ENCODE results near the gene CABLES2. TPM values are rescaled to one million over a fixed set of nuclear protein-coding genes. Genes with fewer than 3 reads are reported as not detected.

CABLES2 gene
- total and polyA plus RNA-seq, 3 experiments from 2014 or later, result 3.2 to 9.2 (median 8.6) TPM

DNA sequence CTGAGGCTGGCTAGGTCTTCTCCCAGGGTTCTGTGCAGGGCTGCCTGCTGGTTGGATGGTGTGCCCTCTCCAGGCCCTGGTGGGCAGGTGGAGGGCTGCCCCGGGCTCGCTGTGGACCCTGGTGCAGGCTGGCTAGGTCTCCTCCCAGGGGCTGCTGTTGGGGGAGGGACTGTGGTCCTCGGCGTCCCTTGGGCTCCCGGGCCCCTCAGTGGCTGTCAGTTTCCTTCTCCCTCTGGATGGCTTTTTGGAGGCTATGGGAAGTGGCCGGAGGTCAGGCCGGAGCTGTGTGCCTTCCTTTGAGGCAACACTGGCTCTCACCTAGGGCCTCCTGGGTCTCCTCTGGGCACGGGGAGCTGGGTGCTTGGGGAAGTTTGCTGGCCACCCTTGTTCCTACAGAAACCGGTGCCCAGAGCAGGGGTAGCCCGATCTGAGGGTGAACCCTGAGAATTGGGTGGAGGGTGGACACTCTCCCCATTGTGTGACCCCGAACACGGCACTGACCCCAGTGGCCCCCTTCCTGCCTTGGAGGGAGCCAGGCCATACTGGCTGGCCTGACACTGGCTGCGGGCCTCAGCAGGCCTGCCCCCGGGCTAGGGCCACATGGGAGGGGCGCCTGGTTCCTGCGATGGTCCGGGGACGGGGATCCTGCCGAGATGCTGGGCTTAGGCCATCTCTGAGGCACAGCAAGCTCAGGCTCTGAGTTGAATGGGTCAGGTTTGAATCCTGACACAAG is 3.8 kb upstream of the CABLES2 start:
- H3K9me3 ChIP-seq (ENCODE audit: low read length), result no peaks in the 10 kb centered on the region
- no peak overlapping the region for H3K27ac ChIP-seq (ENCODE audit: low read depth, low read length)
- no peaks in the 10 kb centered on the region for H3K27me3 Mint-ChIP-seq
- peaks cover 15% of the 10 kb centered on the region for H3K4me1 ChIP-seq (ENCODE audit: insufficient read depth, low read length)
- peaks cover 3 to 24% (median 8%) of the 10 kb centered on the region in 3 donors for H3K4me1 Mint-ChIP-seq
- ChIA-PET POLR2A (interaction anchor here (0.7 kb wide), 1 partner anchor 401 kb away, joined by 3 read pairs; no protein-coding TSS in a partner anchor), CTCF (interaction anchor here (1.1 to 1.5 kb wide), 2 partner anchors 14 to 23 kb away, joined by 3 to 5 read pairs; partner anchors contain the start of gene RPS21)
- H3K36me3 Mint-ChIP-seq, result no peaks in the 10 kb centered on the region
- no peaks in the 10 kb centered on the region for H3K27me3 ChIP-seq (ENCODE audit: insufficient read depth, low read length, poor library complexity, severe bottlenecking)
- no peak overlapping the region for H3K27ac Mint-ChIP-seq
- no peak overlapping the region for H3K4me3 ChIP-seq (ENCODE audit: low read length)
- H3K36me3 ChIP-seq (ENCODE audit: insufficient read depth, low read length), result no peaks in the 10 kb centered on the region
- no peak overlapping the region for H3K4me3 Mint-ChIP-seq
- DNase-seq, result no peak
- H3K9me3 Mint-ChIP-seq, result no peaks in the 10 kb centered on the region

DNA sequence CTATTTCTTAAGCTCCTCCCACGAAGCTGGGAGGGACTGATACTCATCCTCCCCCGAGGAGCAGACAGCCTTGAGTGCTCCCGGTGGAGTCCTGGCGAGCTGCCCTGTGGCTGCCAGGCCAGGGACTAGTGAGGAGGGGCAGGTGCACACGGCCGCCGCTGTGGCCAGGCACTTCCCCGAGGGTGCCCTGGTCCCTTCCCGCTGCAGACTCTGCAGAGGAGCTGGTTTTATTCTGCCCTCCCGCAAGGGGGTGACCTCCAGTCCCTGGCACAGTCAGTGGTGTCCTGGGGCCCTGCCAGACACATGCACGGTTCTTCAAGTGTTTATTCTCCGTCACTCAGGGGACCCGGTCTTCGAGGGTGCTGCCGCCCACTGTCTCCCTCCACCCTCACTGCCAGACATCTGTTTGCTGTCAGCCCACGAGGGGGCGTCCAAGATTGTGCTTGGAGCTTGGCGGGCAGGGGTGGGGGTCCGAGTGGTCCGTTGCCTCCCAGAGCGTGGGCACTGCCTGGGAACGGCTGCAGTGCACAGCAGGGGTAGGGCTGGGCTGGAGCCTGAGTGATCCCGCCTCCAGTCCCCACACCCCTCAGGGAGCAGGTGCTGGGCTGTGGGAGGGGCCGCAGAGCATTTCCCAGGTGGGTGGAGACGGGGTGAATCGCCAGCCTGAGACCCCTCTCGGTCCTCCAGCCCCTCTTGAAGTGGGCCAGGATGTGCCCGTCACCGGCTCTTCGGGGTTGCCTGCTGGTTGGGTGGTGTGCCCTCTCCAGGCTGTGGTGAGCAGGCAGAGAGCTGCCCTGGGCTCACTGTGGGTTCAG is 3.1 kb upstream of the CABLES2 start:
- peak in 2 of 5 donors; percentile 23 to 56 for DNase-seq
- no peaks in the 10 kb centered on the region for H3K9me3 Mint-ChIP-seq
- ChIA-PET POLR2A (interaction anchor here (0.7 kb wide), 1 partner anchor 401 kb away, joined by 3 read pairs; no protein-coding TSS in a partner anchor), CTCF (interaction anchor here (1.1 to 1.5 kb wide), 3 partner anchors 13 to 399 kb away, joined by 3 to 5 read pairs (median 3); partner anchors contain the start of gene RPS21)
- H3K4me3 ChIP-seq (ENCODE audit: low read length), result no peak overlapping the region
- peaks cover 23% of the 10 kb centered on the region for H3K4me1 ChIP-seq (ENCODE audit: insufficient read depth, low read length)
- H3K27me3 Mint-ChIP-seq, result no peaks in the 10 kb centered on the region
- no peaks in the 10 kb centered on the region for H3K9me3 ChIP-seq (ENCODE audit: low read length)
- peak overlapping the region in 1 of 8 donors; percentile 5 for H3K27ac Mint-ChIP-seq
- peak overlapping the region in 4 of 7 donors; percentile 29 to 83 (median 54) for H3K4me3 Mint-ChIP-seq
- no peaks in the 10 kb centered on the region for H3K36me3 Mint-ChIP-seq
- no peak overlapping the region for H3K27ac ChIP-seq (ENCODE audit: low read depth, low read length)
- H3K36me3 ChIP-seq (ENCODE audit: insufficient read depth, low read length), result no peaks in the 10 kb centered on the region
- peaks cover 11 to 32% (median 14%) of the 10 kb centered on the region in 3 donors for H3K4me1 Mint-ChIP-seq
- no peaks in the 10 kb centered on the region for H3K27me3 ChIP-seq (ENCODE audit: insufficient read depth, low read length, poor library complexity, severe bottlenecking)

- Histone ChIP-seq H3K4me3 (ENCODE audit: low read length) (no peak overlapping the region), H3K36me3 (ENCODE audit: insufficient read depth, low read length) (no peaks in the 10 kb centered on the region), H3K4me1 (ENCODE audit: insufficient read depth, low read length) (peaks cover 23% of the 10 kb centered on the region), H3K27me3 (ENCODE audit: insufficient read depth, low read length, poor library complexity, severe bottlenecking) (no peaks in the 10 kb centered on the region), H3K27ac (ENCODE audit: low read depth, low read length) (no peak overlapping the region), H3K9me3 (ENCODE audit: low read length) (no peaks in the 10 kb centered on the region)
- Mint-ChIP-seq H3K36me3 (no peaks in the 10 kb centered on the region), H3K27ac (peak overlapping the region in 1 of 8 donors; percentile 5), H3K9me3 (no peaks in the 10 kb centered on the region), H3K4me1 (peaks cover 12 to 36% (median 17%) of the 10 kb centered on the region in 3 donors), H3K4me3 (peak overlapping the region in 4 of 7 donors; percentile 5 to 65 (median 36)), H3K27me3 (no peaks in the 10 kb centered on the region)
- POLR2A ChIA-PET, result no interaction called here
- CTCF ChIA-PET, result interaction anchor here (1.1 to 1.2 kb wide), 2 partner anchors 22 to 398 kb away, joined by 3 to 5 read pairs; partner anchors contain the start of gene RPS21
- DNase-seq, result no peak
These were observed 2.2 kb upstream of the CABLES2 start for GRCh38 chr20:62409086-62409853.

GRCh38 chr20:62408640-62409039 is 1.6 kb upstream of the CABLES2 start:
- peak overlapping the region in 1 of 7 donors; percentile 51 for H3K4me3 Mint-ChIP-seq

DNA sequence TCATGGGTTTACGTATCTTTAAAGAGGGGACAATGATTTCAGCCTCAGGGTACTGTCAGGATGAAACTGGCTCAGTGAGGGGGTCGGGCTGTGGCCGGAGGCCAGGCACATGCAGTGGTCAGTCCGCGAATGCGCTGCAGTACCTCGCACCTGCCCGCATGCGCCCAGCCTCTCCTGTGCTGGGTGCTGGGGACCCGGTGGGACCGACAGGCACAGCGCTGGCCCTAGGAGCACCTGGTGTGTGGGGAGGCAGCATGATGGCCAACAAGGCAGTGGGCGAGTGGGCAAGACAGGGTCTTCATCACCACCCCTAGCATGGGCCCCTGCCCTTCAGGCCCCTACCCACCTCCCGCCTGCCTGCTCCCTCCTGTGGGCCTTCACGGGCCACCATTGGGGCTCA is 970 bp upstream of the CABLES2 start:
- H3K36me3 ChIP-seq (ENCODE audit: insufficient read depth, low read length), result no peaks in the 10 kb centered on the region
- ChIA-PET POLR2A (no interaction called here), CTCF (interaction anchor here (1.7 kb wide), 1 partner anchor 25 kb away, joined by 6 read pairs; no protein-coding TSS in a partner anchor)
- H3K4me1 Mint-ChIP-seq, result peaks cover 15 to 45% (median 20%) of the 10 kb centered on the region in 3 donors
- no peak for DNase-seq
- H3K9me3 Mint-ChIP-seq, result no peaks in the 10 kb centered on the region
- H3K27ac Mint-ChIP-seq, result peak overlapping the region in 1 of 8 donors; percentile 79
- no peaks in the 10 kb centered on the region for H3K9me3 ChIP-seq (ENCODE audit: low read length)
- H3K4me1 ChIP-seq (ENCODE audit: insufficient read depth, low read length), result peaks cover 23% of the 10 kb centered on the region
- H3K4me3 Mint-ChIP-seq, result peak overlapping the region; percentile 77 to 93 (median 83)
- H3K27me3 Mint-ChIP-seq, result no peaks in the 10 kb centered on the region
- no peaks in the 10 kb centered on the region for H3K27me3 ChIP-seq (ENCODE audit: insufficient read depth, low read length, poor library complexity, severe bottlenecking)
- peak overlapping the region; percentile 57 for H3K27ac ChIP-seq (ENCODE audit: low read depth, low read length)
- H3K4me3 ChIP-seq (ENCODE audit: low read length), result no peak overlapping the region
- H3K36me3 Mint-ChIP-seq, result peaks cover 0 to under 1% (median 0%) of the 10 kb centered on the region in 3 donors

More at GRCh38 chr20:62408640-62409039, 1.6 kb upstream of the CABLES2 start:
- Mint-ChIP-seq H3K27me3 (no peaks in the 10 kb centered on the region), H3K27ac (peak overlapping the region in 1 of 8 donors; percentile 19), H3K9me3 (no peaks in the 10 kb centered on the region), H3K36me3 (no peaks in the 10 kb centered on the region), H3K4me1 (peaks cover 15 to 41% (median 18%) of the 10 kb centered on the region in 3 donors)
- Histone ChIP-seq H3K9me3 (ENCODE audit: low read length) (no peaks in the 10 kb centered on the region), H3K4me1 (ENCODE audit: insufficient read depth, low read length) (peaks cover 23% of the 10 kb centered on the region), H3K4me3 (ENCODE audit: low read length) (no peak overlapping the region), H3K36me3 (ENCODE audit: insufficient read depth, low read length) (no peaks in the 10 kb centered on the region), H3K27ac (ENCODE audit: low read depth, low read length) (no peak overlapping the region), H3K27me3 (ENCODE audit: insufficient read depth, low read length, poor library complexity, severe bottlenecking) (no peaks in the 10 kb centered on the region)
- CTCF ChIA-PET, result interaction anchor here (1.7 kb wide), 1 partner anchor 26 kb away, joined by 6 read pairs; no protein-coding TSS in a partner anchor
- POLR2A ChIA-PET, result no interaction called here
- DNase-seq, result no peak

DNA sequence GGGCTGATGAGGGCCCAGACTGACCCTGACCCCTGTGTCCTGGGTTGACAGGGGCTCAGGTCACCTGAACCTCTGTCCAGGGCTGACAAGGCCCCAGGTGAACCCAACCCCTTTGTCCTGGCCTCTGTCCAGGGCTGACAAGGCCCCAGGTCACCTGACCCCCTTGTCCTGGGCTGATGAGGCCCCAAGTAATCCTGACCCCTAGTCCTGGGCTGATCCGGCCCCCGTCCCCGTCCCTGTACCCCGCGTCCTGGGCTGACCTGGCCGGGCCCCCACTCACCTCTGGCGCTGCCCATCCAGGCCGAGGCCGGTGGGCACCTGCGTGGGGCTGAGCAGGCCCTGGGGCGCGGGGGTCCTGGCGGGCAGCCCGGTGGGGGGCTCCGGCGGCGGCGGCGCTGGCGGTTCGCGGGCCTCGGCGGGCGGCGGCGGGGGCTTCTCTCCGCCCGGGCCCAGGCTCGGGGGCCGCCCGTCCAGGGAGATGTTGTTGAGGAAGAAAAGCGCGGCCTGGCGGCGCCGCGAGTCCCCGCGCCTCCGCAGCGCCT is 379 bp downstream of the CABLES2 start:
- Histone ChIP-seq H3K27me3 (ENCODE audit: insufficient read depth, low read length, poor library complexity, severe bottlenecking) (no peaks in the 10 kb centered on the region), H3K27ac (ENCODE audit: low read depth, low read length) (peak overlapping the region; percentile 14), H3K4me3 (ENCODE audit: low read length) (peak overlapping the region; percentile 49), H3K36me3 (ENCODE audit: insufficient read depth, low read length) (no peaks in the 10 kb centered on the region), H3K4me1 (ENCODE audit: insufficient read depth, low read length) (peaks cover 23% of the 10 kb centered on the region), H3K9me3 (ENCODE audit: low read length) (no peaks in the 10 kb centered on the region)
- ChIA-PET CTCF (no interaction called here), POLR2A (no interaction called here)
- H3K27me3 Mint-ChIP-seq, result no peaks in the 10 kb centered on the region
- peak overlapping the region; percentile 71 to 87 (median 76) for H3K4me3 Mint-ChIP-seq
- H3K36me3 Mint-ChIP-seq, result peaks cover 0 to 5% (median 0%) of the 10 kb centered on the region in 3 donors
- peak overlapping the region in 4 of 8 donors; percentile 29 to 69 (median 50) for H3K27ac Mint-ChIP-seq
- DNase-seq, result no peak
- H3K4me1 Mint-ChIP-seq, result peaks cover 15 to 46% (median 20%) of the 10 kb centered on the region in 3 donors
- H3K9me3 Mint-ChIP-seq, result no peaks in the 10 kb centered on the region

DNA sequence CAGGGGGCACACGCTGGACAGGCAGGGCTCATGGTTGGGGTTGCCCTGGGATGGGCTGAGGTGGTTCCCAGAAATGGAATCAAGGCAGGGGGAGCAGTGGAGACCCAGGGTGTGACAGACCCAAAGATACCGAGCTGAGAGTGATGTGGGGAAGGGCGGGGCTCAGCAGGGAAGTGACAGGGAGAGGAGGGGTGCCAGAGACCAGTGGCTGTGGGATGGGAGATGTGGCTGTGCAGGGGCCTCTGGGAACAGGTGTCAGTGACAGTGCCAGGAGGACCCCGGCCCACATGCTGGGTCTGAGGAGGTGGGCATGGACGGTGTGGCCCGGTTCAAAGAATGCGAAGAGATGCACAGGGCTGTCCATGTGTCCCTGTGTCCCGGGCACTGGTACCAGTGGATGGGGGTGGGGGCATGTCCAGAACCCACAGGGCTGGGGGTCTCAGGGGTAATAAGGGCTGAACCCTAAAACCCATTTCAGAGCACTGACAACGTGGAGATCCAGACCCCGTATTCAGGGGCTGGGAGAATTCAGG is 1.0 kb downstream of the CABLES2 start:
- Histone ChIP-seq H3K36me3 (ENCODE audit: insufficient read depth, low read length) (no peaks in the 10 kb centered on the region), H3K4me3 (ENCODE audit: low read length) (peak overlapping the region; percentile 49), H3K9me3 (ENCODE audit: low read length) (no peaks in the 10 kb centered on the region), H3K27ac (ENCODE audit: low read depth, low read length) (peak overlapping the region; percentile 14), H3K27me3 (ENCODE audit: insufficient read depth, low read length, poor library complexity, severe bottlenecking) (no peaks in the 10 kb centered on the region), H3K4me1 (ENCODE audit: insufficient read depth, low read length) (peaks cover 23% of the 10 kb centered on the region)
- ChIA-PET CTCF (no interaction called here), POLR2A (interaction anchor here (0.9 kb wide), 1 partner anchor 15 kb away, joined by 3 read pairs; no protein-coding TSS in a partner anchor)
- peaks cover 15 to 46% (median 20%) of the 10 kb centered on the region in 3 donors for H3K4me1 Mint-ChIP-seq
- no peaks in the 10 kb centered on the region for H3K9me3 Mint-ChIP-seq
- no peaks in the 10 kb centered on the region for H3K27me3 Mint-ChIP-seq
- H3K4me3 Mint-ChIP-seq, result peak overlapping the region; percentile 71 to 87 (median 76)
- H3K27ac Mint-ChIP-seq, result peak overlapping the region in 7 of 8 donors; percentile 29 to 84 (median 68)
- peaks cover 0 to 5% (median 0%) of the 10 kb centered on the region in 3 donors for H3K36me3 Mint-ChIP-seq
- DNase-seq, result no peak
